Esophagus squamous epithelium (tissue), 5 donors: ENCODE results near the gene PTPRCAP. TPM values are rescaled to one million over a fixed set of nuclear protein-coding genes. Genes with fewer than 3 reads are reported as not detected.

Source experiments
- DNase-seq: peaks from one replicate; lab custom pipeline; 2025; lab: John Stamatoyannopoulos, UW
- H3K27ac ChIP-seq, 4 donors: fragments of 200-600 bp; sonication (generic); one replicate each; pipeline ENCODE4 v1.5.1; 2016 to 2019; ENCODE audit warnings: mild to moderate bottlenecking in 1 of 4
- H3K27me3 ChIP-seq, 4 donors: fragments of 200-600 bp; sonication (generic); 1 replicate in 3 of 4; 2 replicates in 1 of 4; pipeline versions ENCODE4 v1.5.1 to v1.6.0; 2017 to 2021; ENCODE audit warnings: antibody characterized with exemption in 1 of 4
- H3K36me3 ChIP-seq, 3 donors: fragments of 200-600 bp; sonication (generic); one replicate each; pipeline ENCODE4 v1.5.1; 2016 to 2019
- H3K4me1 ChIP-seq, 3 donors: fragments of 200-600 bp; sonication (generic); one replicate each; pipeline ENCODE4 v1.5.1; 2017 to 2019
- H3K4me3 ChIP-seq, 4 donors: fragments of 200-600 bp; sonication (generic); 1 replicate in 3 of 4; 2 replicates in 1 of 4; pipeline ENCODE4 v1.5.1; 2016 to 2019; ENCODE audit warnings: mild to moderate bottlenecking in 2 of 4, moderate library complexity in 1 of 4
- H3K9me3 ChIP-seq, 3 donors: fragments of 200-600 bp; sonication (generic); one replicate each; pipeline ENCODE4 v1.5.1; 2016 to 2019
- POLR2A ChIP-seq, 4 donors: fragments of 450-650 bp; IDR thresholded peaks; one replicate each; pipeline ENCODE4 v1.6.1; 2017; ENCODE audit warnings: antibody characterized with exemption in 4 of 4, mild to moderate bottlenecking in 4 of 4, moderate library complexity in 3 of 4
- WGBS, 2 donors: methylation state at CpG; one replicate each; pipeline ENCODE4 v1.1.5; 2018; 5-methylcytosine and 5-hydroxymethylcytosine counted together
- intact Hi-C: fragments of 100-400 bp; cut with DNase I; formaldehyde crosslinking; loops from one replicate; pipeline ENCODE4 v1.15.0; 2022
- total RNA-seq, 4 donors: library from RNA; depleted of rRNA; stranded (reverse); fragments of >200 nt; gene quantifications; one replicate each; pipeline ENCODE4 v1.1.0, GENCODE V29; 2016
- TF ChIP-seq, protein P1 (sequence below), 6 experiments: fragments of 450-650 bp in 4 of 6; fragments of 200-600 bp in 2 of 6; sonication (generic) in 2 of 6; IDR thresholded peaks; one replicate each; pipeline ENCODE4 v1.5.1; 2016 to 2019; ENCODE audit warnings: antibody characterized with exemption in 6 of 6, mild to moderate bottlenecking in 4 of 6, moderate library complexity in 4 of 6
- donor health status: DM: yes; HTN: yes; CAD: no.

The PTPRCAP gene
- total RNA-seq, 4 donors from 2014 or later, result 5.9 to 14.1 (median 6.8) TPM

DNA sequence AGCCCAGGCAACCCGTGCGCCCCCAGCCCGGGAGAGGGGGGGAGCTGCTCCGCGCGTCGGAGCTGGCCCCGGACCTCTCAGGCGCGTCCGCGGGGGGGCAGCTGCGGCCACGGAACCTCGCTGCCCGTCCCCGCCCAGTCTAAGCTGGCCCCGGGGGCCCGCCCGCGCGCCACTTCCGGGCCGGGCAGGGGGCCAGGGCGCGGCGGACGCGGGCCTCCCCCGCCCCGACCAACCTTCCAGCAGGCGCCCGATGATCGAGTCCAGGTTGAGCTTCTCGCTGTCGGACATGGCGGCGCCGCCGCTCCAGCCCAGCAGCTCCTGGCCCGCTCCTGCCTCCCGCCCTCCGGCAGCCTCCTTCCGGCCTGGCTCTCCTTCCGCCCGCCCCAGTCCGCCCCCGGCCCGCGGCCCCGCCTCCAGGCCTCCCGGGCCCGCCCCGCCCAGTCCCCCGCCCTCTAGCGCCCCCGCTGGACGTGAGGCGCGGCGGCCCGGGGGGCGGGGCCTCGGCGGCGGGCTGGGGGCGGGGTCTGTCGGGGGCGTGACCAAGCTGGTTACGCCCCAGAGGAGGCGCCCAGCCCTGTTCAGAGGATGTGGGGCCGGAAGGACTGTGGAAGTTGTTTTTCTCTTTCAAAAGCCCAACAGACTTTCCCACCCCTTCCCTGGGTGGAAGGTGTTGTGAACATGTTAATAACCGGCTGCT is 35.8 kb downstream of the PTPRCAP start, which contains the start of gene PPP1CA:
Gene PPP1CA (minus strand): TSS at position 364 of the 697 bp plus-strand sequence. CDS start 76 bp downstream, at position 288.
- DNase-seq, result peak; percentile 62
- intact Hi-C loops, result loop anchor here (5.0 kb wide), 1 partner anchor 101 kb away; no protein-coding TSS in a partner anchor
- TF ChIP-seq POLR2A (IDR thresholded peaks at IDR 0.05), result peak in 2 of 4 donors; percentile 48 to 76
- TF ChIP-seq, protein P1, sequence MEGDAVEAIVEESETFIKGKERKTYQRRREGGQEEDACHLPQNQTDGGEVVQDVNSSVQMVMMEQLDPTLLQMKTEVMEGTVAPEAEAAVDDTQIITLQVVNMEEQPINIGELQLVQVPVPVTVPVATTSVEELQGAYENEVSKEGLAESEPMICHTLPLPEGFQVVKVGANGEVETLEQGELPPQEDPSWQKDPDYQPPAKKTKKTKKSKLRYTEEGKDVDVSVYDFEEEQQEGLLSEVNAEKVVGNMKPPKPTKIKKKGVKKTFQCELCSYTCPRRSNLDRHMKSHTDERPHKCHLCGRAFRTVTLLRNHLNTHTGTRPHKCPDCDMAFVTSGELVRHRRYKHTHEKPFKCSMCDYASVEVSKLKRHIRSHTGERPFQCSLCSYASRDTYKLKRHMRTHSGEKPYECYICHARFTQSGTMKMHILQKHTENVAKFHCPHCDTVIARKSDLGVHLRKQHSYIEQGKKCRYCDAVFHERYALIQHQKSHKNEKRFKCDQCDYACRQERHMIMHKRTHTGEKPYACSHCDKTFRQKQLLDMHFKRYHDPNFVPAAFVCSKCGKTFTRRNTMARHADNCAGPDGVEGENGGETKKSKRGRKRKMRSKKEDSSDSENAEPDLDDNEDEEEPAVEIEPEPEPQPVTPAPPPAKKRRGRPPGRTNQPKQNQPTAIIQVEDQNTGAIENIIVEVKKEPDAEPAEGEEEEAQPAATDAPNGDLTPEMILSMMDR (IDR thresholded peaks at IDR 0.05), result peak in 5 of 6 experiments; percentile 11 to 44 (median 33)
- Histone ChIP-seq H3K9me3 (no peaks in the 10 kb centered on the region), H3K27ac (peak within 1 kb of the TSS; percentile 90 to 98 (median 96)), H3K4me3 (peak within 1 kb of the TSS; percentile 67 to 98 (median 84)), H3K36me3 (peaks cover 18 to 41% (median 27%) of the 10 kb centered on the region in 3 donors), H3K27me3 (peaks cover 0 to 22% (median 0%) of the 10 kb centered on the region in 4 donors), H3K4me1 (peaks cover 20 to 79% (median 35%) of the 10 kb centered on the region in 3 donors)
- 0% methylated on average over 1 of the region's 73 CpGs; no CpG with 5 or more reads in 1 of the 2 donors for WGBS, 2 donors

GRCh38 chr11:67400942-67401494 is 36.5 kb downstream of the PTPRCAP start:
- no peak for DNase-seq
- H3K4me3 ChIP-seq, result peak overlapping the region; percentile 67 to 98 (median 84)
- H3K27ac ChIP-seq, result peak overlapping the region; percentile 90 to 98 (median 96)
- WGBS, 2 donors, result 0 to 5% methylated on average over 6 to 8 of the region's 27 CpGs
- TF ChIP-seq, protein P1 (IDR thresholded peaks at IDR 0.05), result peak in 1 of 6 experiments; percentile 3
- no peak for TF ChIP-seq POLR2A (IDR thresholded peaks at IDR 0.05)
- no peaks in the 10 kb centered on the region for H3K9me3 ChIP-seq
- peaks cover 20 to 79% (median 35%) of the 10 kb centered on the region in 3 donors for H3K4me1 ChIP-seq
- H3K27me3 ChIP-seq, result peaks cover 0 to 16% (median 0%) of the 10 kb centered on the region in 4 donors
- intact Hi-C loops, result loop anchor here (5.0 kb wide), 1 partner anchor 101 kb away; no protein-coding TSS in a partner anchor
- H3K36me3 ChIP-seq, result peaks cover 24 to 47% (median 27%) of the 10 kb centered on the region in 3 donors

GRCh38 chr11:67400251-67400941 is 37.1 kb downstream of the PTPRCAP start:
- TF ChIP-seq, protein P1 (IDR thresholded peaks at IDR 0.05), result no peak
- no peak for TF ChIP-seq POLR2A (IDR thresholded peaks at IDR 0.05)
- intact Hi-C loops, result loop anchor here (5.0 kb wide), 1 partner anchor 102 kb away; no protein-coding TSS in a partner anchor
- H3K27ac ChIP-seq, result peak overlapping the region; percentile 90 to 98 (median 96)
- WGBS, 2 donors, result 15 to 23% methylated on average over 10 to 17 of the region's 23 CpGs
- H3K4me1 ChIP-seq, result peaks cover 20 to 78% (median 35%) of the 10 kb centered on the region in 3 donors
- H3K27me3 ChIP-seq, result peaks cover 0 to 10% (median 0%) of the 10 kb centered on the region in 4 donors
- peak overlapping the region; percentile 67 to 98 (median 84) for H3K4me3 ChIP-seq
- H3K36me3 ChIP-seq, result peaks cover 27 to 54% (median 27%) of the 10 kb centered on the region in 3 donors
- no peaks in the 10 kb centered on the region for H3K9me3 ChIP-seq
- DNase-seq, result no peak

DNA sequence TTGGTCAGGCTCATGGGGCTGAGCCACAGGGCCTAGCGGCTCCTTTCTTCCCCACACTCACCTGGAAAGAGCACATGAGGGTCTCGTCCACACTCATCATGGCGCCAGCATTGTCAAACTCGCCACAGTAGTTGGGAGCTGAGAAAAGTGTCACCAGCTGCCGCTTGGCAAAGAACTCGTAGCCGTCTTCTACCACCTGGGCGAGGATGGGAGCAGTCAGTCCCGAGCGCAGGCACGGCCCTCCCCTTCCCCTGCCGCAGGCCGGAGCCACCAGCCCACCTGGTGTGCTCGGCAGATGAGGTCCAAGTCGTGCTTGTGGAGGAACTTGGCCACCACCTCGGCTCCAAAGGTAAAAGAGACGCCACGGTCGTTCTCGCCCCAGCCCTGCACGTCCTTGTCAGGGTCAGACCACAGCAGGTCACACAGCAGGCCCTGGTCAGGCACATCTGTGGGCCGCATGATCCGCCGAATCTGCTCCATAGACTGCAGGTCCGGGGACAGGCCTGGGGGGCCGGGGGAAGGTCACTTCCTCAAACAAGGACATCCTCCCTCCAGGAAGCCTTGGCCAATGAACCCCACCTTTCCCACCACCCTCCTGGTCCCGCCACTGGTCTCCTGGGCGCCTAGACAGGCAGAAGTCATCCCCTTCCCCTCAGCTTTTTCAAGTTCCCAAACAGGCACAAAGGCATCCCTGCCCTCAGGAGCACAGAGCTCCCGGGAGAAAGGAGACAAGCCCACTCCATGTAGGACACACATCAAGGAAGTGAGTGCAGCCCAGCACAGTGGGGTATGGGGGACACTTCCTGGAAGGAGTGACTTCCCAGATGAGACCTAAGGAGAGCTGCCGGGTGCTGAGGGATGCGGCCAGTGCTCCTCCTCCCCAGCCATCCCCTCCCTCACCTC is 38.6 kb downstream of the PTPRCAP start:
- H3K9me3 ChIP-seq, result no peaks in the 10 kb centered on the region
- WGBS, 2 donors, result 50 to 74% methylated on average over 2 to 14 of the region's 31 CpGs
- peaks cover 27 to 67% (median 27%) of the 10 kb centered on the region in 3 donors for H3K36me3 ChIP-seq
- TF ChIP-seq, protein P1 (IDR thresholded peaks at IDR 0.05), result no peak
- TF ChIP-seq POLR2A (IDR thresholded peaks at IDR 0.05), result no peak
- H3K4me3 ChIP-seq, result no peak overlapping the region
- peaks cover 0 to under 1% (median 0%) of the 10 kb centered on the region in 4 donors for H3K27me3 ChIP-seq
- intact Hi-C loops, result no loop called here
- no peak overlapping the region for H3K27ac ChIP-seq
- DNase-seq, result no peak
- peaks cover 21 to 76% (median 35%) of the 10 kb centered on the region in 3 donors for H3K4me1 ChIP-seq
